Adrenal gland (tissue), 5 donors: Measurements from ENCODE around the gene DOLPP1.
"Not testable (repeated sequence)": the region's sequence is repeated elsewhere in the genome, so short reads cannot be mapped to it uniquely, and the experiment has no call there.

Experiments used
- CTCF ChIP-seq, 6 experiments: fragments of 450-650 bp in 4 of 6; fragments of 200-600 bp in 2 of 6; sonication (generic) in 1 of 6; IDR thresholded peaks; 1 replicate in 5 of 6; 2 replicates in 1 of 6; pipeline versions ENCODE4 v1.5.1 to v1.8.0; 2016 to 2021; ENCODE audit warnings: antibody characterized with exemption in 6 of 6, mild to moderate bottlenecking in 2 of 6, moderate library complexity in 1 of 6
- POLR2A ChIP-seq, 2 donors: fragments of 450-650 bp; IDR thresholded peaks; one replicate each; pipeline ENCODE4 v1.6.1; 2017; ENCODE audit warnings: antibody characterized with exemption in 2 of 2, mild to moderate bottlenecking in 2 of 2, moderate library complexity in 1 of 2
- donor health status: DM: no; HTN: no; CAD: no.

- TF ChIP-seq CTCF (IDR thresholded peaks at IDR 0.05) = peak in 2 of 6 experiments; percentile 6 to 25
- not testable (repeated sequence) for TF ChIP-seq POLR2A (IDR thresholded peaks at IDR 0.05)
These were observed 45.1 kb upstream of the DOLPP1 start for GRCh38 chr9:129035838-129036237.
